NCI-H2227 (cell line): ENCODE measurements around the gene KAZN.
"Not testable (repeated sequence)": the region's sequence is repeated elsewhere in the genome, so short reads cannot be mapped to it uniquely, and the experiment has no call there.

ENCODE experiments used
- DNase-seq: peaks from one replicate; lab custom pipeline; 2025; ENCODE audit not compliant: unreplicated experiment; lab: John Stamatoyannopoulos, UW

The KAZN gene

GRCh38 chr1:15040685-15041084, 442.2 kb downstream of the KAZN start:
- not testable (repeated sequence) for DNase-seq

GRCh38 chr1:15042866-15043265, 444.4 kb downstream of the KAZN start:
- no peak for DNase-seq

GRCh38 chr1:15043934-15044333, 445.4 kb downstream of the KAZN start:
- no peak for DNase-seq

- no peak for DNase-seq
Measured at GRCh38 chr1:15045123-15045522, 446.6 kb downstream of the KAZN start.

GRCh38 chr1:15046487-15047165, 448.1 kb downstream of the KAZN start:
- peak; percentile 84 for DNase-seq

GRCh38 chr1:15047237-15047636, 448.8 kb downstream of the KAZN start:
- DNase-seq, result no peak

- DNase-seq, result no peak
Measured at GRCh38 chr1:15048437-15048980, 450.0 kb downstream of the KAZN start.

- no peak for DNase-seq
Measured at GRCh38 chr1:15049067-15049466, 450.6 kb downstream of the KAZN start.

- DNase-seq, result no peak
Measured at GRCh38 chr1:15051882-15052528, 453.5 kb downstream of the KAZN start.

GRCh38 chr1:15053153-15053552, 454.7 kb downstream of the KAZN start:
- DNase-seq, result no peak

- no peak for DNase-seq
Measured at GRCh38 chr1:15055736-15056415, 457.4 kb downstream of the KAZN start.

- DNase-seq, result no peak
Measured at GRCh38 chr1:15056515-15057285, 458.2 kb downstream of the KAZN start.

GRCh38 chr1:15057834-15058233, 459.3 kb downstream of the KAZN start:
- DNase-seq, result no peak

GRCh38 chr1:15058261-15058660, 459.8 kb downstream of the KAZN start:
- DNase-seq, result no peak

- DNase-seq, result no peak
Measured at GRCh38 chr1:15060104-15060503, 461.6 kb downstream of the KAZN start.

- DNase-seq, result no peak
Measured at GRCh38 chr1:15062479-15063099, 464.1 kb downstream of the KAZN start.

- DNase-seq, result no peak
Measured at GRCh38 chr1:15063346-15063745, 464.9 kb downstream of the KAZN start.

- DNase-seq, result no peak
Measured at GRCh38 chr1:15063783-15064182, 465.3 kb downstream of the KAZN start.

GRCh38 chr1:15064217-15064929, 465.9 kb downstream of the KAZN start:
- DNase-seq, result no peak

- DNase-seq, result no peak
Measured at GRCh38 chr1:15065291-15065690, 466.8 kb downstream of the KAZN start.
